NCI-H128 (cell line): ENCODE measurements around the gene DYNLL2.
"Not testable (repeated sequence)": the region's sequence is repeated elsewhere in the genome, so short reads cannot be mapped to it uniquely, and the experiment has no call there.

Experiments
- DNase-seq: peaks from one replicate; lab custom pipeline; 2025; ENCODE audit not compliant: unreplicated experiment; lab: John Stamatoyannopoulos, UW

Gene DYNLL2

DNA sequence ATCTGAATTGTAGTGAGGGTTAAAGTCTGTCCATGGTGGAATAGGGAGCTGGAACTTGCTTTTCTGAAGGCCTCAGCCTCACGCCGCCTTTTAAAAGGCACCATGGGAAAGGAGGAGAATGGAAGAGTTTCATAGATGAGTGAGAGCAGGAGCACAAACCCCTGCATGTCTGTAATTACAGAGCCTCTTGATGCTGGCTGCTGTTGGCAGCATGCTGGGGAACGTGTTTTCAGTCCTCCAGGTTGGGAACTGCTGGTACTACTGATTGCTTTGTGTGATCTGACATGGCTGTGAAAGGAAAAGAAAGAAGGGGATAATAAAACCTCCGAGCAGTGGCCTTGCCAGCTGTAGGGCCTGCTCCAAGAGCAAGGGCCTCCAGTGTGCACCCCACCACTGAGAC is 16.8 kb upstream of the DYNLL2 start:
- DNase-seq: no peak

GRCh38 chr17:58072862-58073261 is 10.4 kb upstream of the DYNLL2 start:
- DNase-seq: no peak

GRCh38 chr17:58073266-58073665 is 10.0 kb upstream of the DYNLL2 start:
- not testable (repeated sequence) for DNase-seq

- DNase-seq: not testable (repeated sequence)
Measured at GRCh38 chr17:58074406-58074805, 8.8 kb upstream of the DYNLL2 start.

GRCh38 chr17:58079300-58080033 is 3.8 kb upstream of the DYNLL2 start:
- no peak for DNase-seq

GRCh38 chr17:58081646-58082340 is 1.4 kb upstream of the DYNLL2 start:
- DNase-seq: no peak

DNA sequence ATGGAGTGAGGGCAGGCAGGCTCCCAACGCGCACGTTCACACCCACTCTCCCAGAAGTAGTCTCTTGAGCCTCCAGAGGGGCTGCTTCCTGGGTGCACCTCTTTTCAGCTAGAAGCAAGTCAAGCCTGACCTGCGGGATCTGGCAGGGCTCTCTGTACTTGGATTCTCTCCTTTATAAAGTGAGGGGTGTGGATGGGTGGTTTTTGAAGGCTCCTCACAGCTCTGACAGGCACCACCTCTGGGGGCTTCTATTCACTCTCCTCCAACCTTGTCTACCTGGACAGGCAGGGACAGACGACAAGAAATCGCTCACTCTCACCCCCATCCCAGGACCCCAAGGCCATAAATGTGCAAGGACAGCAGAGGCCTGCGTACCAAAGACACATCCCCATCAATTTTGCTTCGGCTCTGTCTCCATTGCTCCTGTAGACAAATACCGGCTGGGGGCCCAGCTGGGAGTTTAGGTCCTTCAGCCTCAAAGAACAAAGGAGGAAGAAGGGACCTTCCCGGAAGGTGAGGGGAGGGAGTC is 814 bp upstream of the DYNLL2 start:
- DNase-seq: no peak

- no peak for DNase-seq
Measured at GRCh38 chr17:58083491-58084316, 485 bp downstream of the DYNLL2 start.

DNA sequence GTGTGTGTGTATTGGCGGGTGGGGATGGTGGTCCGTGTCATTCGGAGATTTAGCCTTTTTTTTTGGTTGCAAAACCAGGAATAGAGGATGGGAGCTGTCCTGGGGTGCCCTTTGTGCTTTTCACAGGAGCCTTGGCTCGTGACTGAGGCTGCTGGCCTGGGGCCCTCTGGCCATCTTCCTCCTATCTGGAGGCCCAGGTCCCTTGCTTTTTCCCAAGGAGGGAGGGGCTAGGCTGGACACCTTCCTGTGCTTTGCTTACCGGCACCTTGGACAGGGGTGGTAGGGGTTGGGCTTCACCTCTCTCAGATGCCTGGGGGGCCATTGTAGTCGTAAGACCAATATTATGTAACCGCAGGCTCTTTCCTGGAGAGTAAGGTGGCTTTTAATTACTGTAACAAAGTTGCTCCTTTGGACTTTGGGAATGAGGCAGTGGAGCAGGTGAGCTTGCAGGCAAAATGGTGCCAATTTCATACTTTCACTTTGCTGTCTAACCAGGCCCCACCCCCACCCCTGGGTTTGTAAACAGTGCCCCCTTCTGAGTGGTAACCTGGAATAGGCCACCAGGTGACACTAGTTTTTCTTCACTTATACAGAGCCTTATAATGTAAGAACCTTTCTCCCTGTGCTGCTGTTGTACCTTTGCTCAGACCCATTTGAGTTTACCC is 1.2 kb downstream of the DYNLL2 start:
- DNase-seq: no peak

DNA sequence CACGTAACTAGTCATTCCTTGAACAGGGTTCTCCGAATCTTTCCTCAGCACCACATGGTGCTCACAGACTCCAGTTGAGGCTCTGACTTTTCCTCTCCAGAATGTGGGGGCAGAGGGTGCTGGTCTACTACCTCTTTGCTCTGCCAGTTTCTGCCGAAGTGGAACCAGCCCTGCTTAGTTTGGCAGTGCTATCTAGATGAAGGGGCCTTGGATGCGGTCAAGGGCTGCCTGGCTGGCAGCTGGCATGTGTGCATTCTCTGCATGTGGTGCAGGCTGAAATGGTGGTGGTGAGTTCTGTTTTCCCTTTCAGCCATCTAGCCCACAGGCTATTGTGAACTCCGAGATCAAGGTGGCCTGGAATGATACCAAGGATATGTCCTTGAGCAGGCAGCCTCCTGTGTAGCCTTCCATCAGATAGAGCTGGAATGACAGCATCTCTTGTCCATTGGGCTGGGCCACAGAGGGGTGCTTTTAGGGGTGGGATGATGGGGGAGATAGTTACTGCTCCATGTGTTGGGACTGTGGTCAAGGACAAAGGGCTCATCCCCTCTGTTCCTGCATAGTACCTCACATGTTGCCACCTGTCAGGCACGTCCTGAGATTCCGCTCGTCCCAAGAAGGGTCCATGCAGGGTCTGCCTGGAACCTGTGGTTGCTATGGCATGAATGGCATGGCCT is 2.0 kb downstream of the DYNLL2 start:
- DNase-seq: no peak

DNA sequence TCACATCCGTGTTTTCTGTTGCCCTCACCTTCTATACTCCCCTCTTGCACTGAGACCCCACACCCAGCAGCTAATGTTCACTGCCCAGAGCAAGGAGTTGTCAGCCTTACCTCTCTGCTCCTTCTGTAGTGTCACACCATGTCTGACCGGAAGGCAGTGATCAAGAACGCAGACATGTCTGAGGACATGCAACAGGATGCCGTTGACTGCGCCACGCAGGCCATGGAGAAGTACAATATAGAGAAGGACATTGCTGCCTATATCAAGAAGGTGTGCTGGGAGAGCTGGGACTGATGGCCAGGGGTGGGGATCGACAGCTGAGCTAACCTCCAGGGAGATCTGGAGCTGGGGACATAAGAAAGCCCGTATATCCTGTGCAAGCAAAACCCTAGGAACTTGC is 3.7 kb downstream of the DYNLL2 start:
- no peak for DNase-seq

- DNase-seq: no peak
Measured at GRCh38 chr17:58088624-58089023, 5.4 kb downstream of the DYNLL2 start.

- DNase-seq: no peak
Measured at GRCh38 chr17:58089111-58089510, 5.9 kb downstream of the DYNLL2 start.

- DNase-seq: no peak
Measured at GRCh38 chr17:58091024-58091567, 7.9 kb downstream of the DYNLL2 start.

DNA sequence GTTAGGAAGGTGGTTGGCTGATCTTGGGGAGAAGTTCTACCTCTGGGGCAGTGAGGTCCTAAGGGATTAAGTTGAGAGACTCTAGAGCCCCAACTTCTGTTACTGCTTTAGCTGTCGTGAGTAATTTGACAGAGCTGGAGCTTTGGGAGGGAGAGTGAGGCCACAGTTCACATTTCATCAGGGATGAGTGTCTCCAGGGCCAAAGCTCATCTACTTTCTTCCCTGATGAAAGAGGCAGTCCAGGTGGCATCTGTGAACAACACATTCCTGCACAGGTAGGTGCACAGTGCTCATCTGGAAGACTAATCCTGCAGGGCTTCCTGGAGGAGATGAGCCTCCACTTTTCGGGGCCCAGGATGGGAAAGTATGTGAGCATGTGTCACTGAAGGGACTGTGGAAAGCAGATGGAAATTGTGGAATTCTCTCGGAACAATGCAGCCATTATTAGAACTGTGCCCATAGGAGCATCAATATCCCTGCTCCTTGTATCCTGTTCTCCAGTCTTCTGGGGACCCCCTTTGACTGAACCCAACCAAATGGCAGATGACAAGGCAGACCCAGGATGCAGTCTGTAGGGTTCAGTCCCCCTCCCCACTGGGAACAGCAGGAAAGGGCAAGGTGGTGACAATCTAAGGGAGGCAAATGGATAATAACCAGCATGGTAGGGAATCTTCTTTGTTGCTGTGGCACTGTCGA is 9.0 kb downstream of the DYNLL2 start:
- DNase-seq: no peak

GRCh38 chr17:58092797-58093385 is 9.7 kb downstream of the DYNLL2 start:
- no peak for DNase-seq

- DNase-seq: no peak
Measured at GRCh38 chr17:58094118-58094517, 10.9 kb downstream of the DYNLL2 start.

- DNase-seq: no peak
Measured at GRCh38 chr17:58096892-58097291, 13.7 kb downstream of the DYNLL2 start.

DNA sequence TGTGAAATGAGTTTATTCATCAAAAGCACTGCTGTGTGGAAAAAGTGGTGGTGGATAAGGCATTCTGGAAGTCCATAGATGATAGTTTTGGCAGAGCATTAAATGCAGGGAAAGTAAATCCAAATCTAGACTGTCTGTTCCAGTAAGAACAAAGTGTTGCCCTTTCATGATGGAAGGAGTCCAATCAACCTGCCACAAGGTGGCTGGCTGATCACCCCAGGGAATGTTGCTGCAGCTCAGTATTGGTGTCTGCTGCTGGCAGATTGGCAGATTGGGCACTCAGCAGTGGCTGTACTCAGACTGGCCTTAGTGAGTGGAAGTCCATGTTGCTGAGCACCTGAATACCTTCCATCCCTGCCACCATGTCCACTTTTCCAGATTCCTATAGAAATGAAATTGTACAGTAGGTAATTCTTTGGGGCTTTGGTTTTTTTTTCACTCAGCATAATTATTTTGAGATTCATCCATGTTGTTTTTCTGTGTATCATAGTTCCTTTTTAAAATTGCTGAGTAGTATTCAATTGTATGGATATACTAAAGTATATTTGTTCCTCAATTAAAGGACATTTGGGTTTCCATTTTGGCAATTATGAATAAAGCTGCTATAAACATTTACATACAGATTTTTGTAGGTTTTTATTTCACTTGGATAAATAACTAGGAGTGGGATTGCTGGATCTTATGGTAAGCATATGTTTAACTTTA is 14.3 kb downstream of the DYNLL2 start:
- no peak for DNase-seq
